Measurements from ENCODE around the gene PRKCA.

PRKCA gene

GRCh38 chr17:66552371-66552770, 250.0 kb downstream of the PRKCA start:
- no peak overlapping the region for H3K4me3 ChIP-seq (ENCODE audit: low read depth in 1 of 2, low read length in 1 of 2)
- H3K36me3 ChIP-seq: no peaks in the 10 kb centered on the region
- no peaks in the 10 kb centered on the region for H3K4me1 ChIP-seq (ENCODE audit: control insufficient read depth in 1 of 2, insufficient read depth in 1 of 2, low read depth in 1 of 2, low read length in 1 of 2)
- TF ChIP-seq CTCF (IDR thresholded peaks at IDR 0.05): no peak
- H3K27ac ChIP-seq: no peak overlapping the region
- H3K27me3 ChIP-seq: no peaks in the 10 kb centered on the region
- H3K9me3 ChIP-seq: no peaks in the 10 kb centered on the region

- no peak for TF ChIP-seq CTCF (IDR thresholded peaks at IDR 0.05)
- Histone ChIP-seq H3K36me3 (no peaks in the 10 kb centered on the region), H3K4me3 (ENCODE audit: low read depth in 1 of 2, low read length in 1 of 2) (no peak overlapping the region), H3K27ac (no peak overlapping the region), H3K27me3 (no peaks in the 10 kb centered on the region), H3K4me1 (ENCODE audit: control insufficient read depth in 1 of 2, insufficient read depth in 1 of 2, low read depth in 1 of 2, low read length in 1 of 2) (no peaks in the 10 kb centered on the region), H3K9me3 (no peaks in the 10 kb centered on the region)
These were observed 253.2 kb downstream of the PRKCA start for GRCh38 chr17:66555605-66556004.

GRCh38 chr17:66557200-66557599, 254.8 kb downstream of the PRKCA start:
- no peak for TF ChIP-seq CTCF (IDR thresholded peaks at IDR 0.05)
- Histone ChIP-seq H3K36me3 (no peaks in the 10 kb centered on the region), H3K9me3 (no peaks in the 10 kb centered on the region), H3K27me3 (no peaks in the 10 kb centered on the region), H3K4me3 (ENCODE audit: low read depth in 1 of 2, low read length in 1 of 2) (no peak overlapping the region), H3K27ac (no peak overlapping the region), H3K4me1 (ENCODE audit: control insufficient read depth in 1 of 2, insufficient read depth in 1 of 2, low read depth in 1 of 2, low read length in 1 of 2) (no peaks in the 10 kb centered on the region)

GRCh38 chr17:66557886-66558285, 255.5 kb downstream of the PRKCA start:
- Histone ChIP-seq H3K4me1 (ENCODE audit: control insufficient read depth in 1 of 2, insufficient read depth in 1 of 2, low read depth in 1 of 2, low read length in 1 of 2) (no peaks in the 10 kb centered on the region), H3K4me3 (ENCODE audit: low read depth in 1 of 2, low read length in 1 of 2) (no peak overlapping the region), H3K9me3 (no peaks in the 10 kb centered on the region), H3K27me3 (no peaks in the 10 kb centered on the region), H3K36me3 (no peaks in the 10 kb centered on the region), H3K27ac (no peak overlapping the region)
- TF ChIP-seq CTCF (IDR thresholded peaks at IDR 0.05): no peak

GRCh38 chr17:66560691-66561090, 258.3 kb downstream of the PRKCA start:
- Histone ChIP-seq H3K27me3 (no peaks in the 10 kb centered on the region), H3K4me1 (ENCODE audit: control insufficient read depth in 1 of 2, insufficient read depth in 1 of 2, low read depth in 1 of 2, low read length in 1 of 2) (no peaks in the 10 kb centered on the region), H3K9me3 (no peaks in the 10 kb centered on the region), H3K36me3 (no peaks in the 10 kb centered on the region), H3K27ac (no peak overlapping the region), H3K4me3 (ENCODE audit: low read depth in 1 of 2, low read length in 1 of 2) (no peak overlapping the region)
- no peak for TF ChIP-seq CTCF (IDR thresholded peaks at IDR 0.05)

- H3K4me3 ChIP-seq (ENCODE audit: low read depth in 1 of 2, low read length in 1 of 2): no peak overlapping the region
- no peak overlapping the region for H3K27ac ChIP-seq
- no peak for TF ChIP-seq CTCF (IDR thresholded peaks at IDR 0.05)
- H3K4me1 ChIP-seq (ENCODE audit: control insufficient read depth in 1 of 2, insufficient read depth in 1 of 2, low read depth in 1 of 2, low read length in 1 of 2): no peaks in the 10 kb centered on the region
- H3K27me3 ChIP-seq: no peaks in the 10 kb centered on the region
- no peaks in the 10 kb centered on the region for H3K9me3 ChIP-seq
- no peaks in the 10 kb centered on the region for H3K36me3 ChIP-seq
These were observed 259.7 kb downstream of the PRKCA start for GRCh38 chr17:66562119-66562518.

Data from neutrophil (primary cell).